HG02870 (cell line): ENCODE data around the gene UCP2.

Experiments used
- ATAC-seq: cut with Tn5 transposase; IDR thresholded peaks from one replicate; pipeline ENCODE4 v1.9.1; 2021; ENCODE audit warnings: mild to moderate bottlenecking, moderate library complexity; ENCODE audit not compliant: unreplicated experiment

The UCP2 gene

DNA sequence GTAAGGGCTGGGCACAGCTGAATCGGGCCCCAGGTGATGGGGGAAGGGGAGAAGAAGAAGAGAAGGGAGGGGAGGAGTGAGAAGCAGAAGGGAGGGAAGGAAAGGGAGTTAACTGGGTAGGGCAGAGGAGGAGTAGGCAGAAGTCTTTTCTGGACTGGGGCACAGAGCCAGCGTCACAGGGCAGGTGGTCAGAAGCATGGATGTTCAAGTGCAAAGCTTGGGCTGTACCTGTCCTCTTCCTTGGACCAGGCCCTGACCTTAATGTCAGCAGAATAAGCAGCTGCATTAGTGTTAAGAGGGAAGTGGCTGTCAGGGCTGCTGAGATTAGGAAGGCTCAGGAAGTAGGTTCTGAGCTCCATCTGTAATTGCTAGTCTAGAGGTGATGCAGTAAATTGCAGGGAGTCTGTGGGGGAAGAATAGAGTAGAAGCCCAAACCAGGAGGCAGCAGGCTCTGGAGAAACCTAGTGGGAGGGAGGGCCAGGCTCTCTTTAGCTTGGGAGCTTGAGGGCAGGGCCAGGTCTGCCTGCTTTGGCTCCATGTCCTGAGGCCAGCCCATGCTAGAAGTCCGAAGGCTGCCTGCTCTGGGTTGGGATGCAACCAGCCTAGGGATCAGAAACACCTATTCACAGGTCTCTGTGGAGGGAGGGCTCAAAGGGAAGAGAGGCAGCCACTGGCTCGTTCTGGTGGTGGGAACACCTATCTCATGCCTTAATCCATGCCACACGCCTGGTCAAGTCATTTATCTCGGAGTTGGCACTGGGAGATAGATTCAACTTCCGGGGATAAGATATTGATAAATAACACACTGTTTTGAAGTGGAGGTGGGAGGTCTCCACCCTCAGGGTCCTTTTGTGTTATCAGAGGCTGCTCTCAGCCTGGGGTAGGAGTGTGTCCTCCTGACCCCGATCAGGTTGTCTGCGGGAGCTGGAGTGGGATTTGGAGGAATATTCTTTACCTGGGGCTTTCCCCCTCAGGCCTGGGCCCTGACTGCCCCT lies 28.0 kb upstream of the UCP2 start:
- ATAC-seq: no peak

DNA sequence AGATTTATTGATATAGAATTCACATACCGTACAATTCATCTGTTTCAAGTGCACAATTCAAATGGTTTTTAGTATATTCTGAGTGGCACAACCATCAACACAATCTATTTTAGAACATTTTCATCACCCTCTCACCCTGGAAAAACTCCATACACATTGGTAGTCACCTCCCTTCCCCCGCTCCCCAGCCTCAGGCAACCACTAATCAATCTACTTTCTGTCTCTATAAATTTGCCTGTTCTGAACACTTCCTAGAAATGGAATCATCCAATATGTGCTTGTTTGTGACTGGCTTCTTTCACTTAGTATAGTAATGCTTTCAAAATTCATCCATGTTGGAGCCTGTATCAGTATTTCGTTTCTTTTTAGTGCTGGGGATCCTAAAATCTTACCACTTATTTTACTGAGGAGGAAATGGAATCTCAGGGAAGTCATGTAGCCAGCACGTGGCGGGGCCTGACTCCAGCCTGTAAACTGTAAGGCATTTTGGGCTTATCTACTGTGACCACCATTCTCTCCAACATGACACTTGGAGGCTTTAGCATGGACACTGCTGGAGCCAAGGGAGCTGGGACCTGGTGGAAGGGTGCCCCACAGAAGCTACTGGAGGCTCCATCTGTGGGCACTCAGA lies 27.1 kb upstream of the UCP2 start:
- no peak for ATAC-seq

DNA sequence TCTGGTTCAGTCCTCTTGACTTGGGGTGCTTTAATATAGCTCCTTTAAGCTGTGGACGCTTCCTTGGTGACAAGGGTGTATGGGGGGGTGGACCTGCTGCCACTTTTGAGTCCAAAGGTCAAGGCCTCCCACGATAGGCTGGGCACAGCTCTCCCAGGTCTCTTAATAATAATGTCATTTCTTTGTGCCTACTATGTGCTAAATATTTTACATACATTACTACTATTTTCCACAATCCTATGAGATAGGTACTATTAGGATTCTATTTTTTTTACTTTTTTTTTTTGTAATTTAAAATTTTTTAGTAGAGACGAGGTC lies 26.5 kb upstream of the UCP2 start:
- no peak for ATAC-seq

GRCh38 chr11:74008373-74009229 lies 26.0 kb upstream of the UCP2 start, which contains the start of gene UCP3:
TSS of gene UCP3 (minus strand) at chr11:74009085. CDS start at chr11:74007042, 2,043 bp downstream.
- ATAC-seq: no peak

GRCh38 chr11:74007691-74008372 lies 25.2 kb upstream of the UCP2 start:
- ATAC-seq: no peak

GRCh38 chr11:74006743-74007304 lies 24.2 kb upstream of the UCP2 start:
- no peak for ATAC-seq

GRCh38 chr11:74005721-74006517 lies 23.3 kb upstream of the UCP2 start:
- ATAC-seq: no peak

- ATAC-seq: no peak
These were observed 22.3 kb upstream of the UCP2 start for GRCh38 chr11:74004759-74005615.

DNA sequence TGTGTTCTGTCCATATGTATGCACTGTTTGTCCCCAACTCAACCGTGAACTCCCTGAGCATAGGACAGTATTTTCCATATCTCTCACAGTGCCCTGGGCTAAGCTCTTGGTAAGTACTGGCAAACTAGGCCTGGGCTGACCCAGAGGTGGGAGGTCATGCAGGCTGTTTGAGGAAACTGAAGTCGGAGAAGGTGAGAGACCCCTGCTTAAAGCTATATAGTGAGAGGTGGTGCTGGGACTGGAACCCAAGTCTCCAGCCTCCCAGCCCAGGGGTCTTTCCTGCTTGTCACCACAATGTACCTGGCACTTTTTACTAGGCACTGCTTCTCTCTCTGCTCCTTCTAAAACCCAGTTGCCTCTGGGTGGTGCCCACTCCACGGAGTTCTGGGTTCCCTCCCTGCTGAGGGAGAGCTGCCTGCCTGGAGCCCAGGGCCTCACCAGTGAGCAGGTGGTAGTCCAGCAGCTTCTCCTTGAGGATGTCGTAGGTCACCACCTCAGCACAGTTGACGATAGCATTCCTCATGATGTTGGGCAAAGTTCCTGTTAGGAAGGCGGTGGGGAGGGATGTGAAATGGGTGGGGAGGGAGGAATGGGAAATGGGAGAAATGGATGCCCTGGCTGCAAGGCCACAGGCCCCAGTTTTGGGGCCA lies 21.5 kb upstream of the UCP2 start:
- no peak for ATAC-seq

DNA sequence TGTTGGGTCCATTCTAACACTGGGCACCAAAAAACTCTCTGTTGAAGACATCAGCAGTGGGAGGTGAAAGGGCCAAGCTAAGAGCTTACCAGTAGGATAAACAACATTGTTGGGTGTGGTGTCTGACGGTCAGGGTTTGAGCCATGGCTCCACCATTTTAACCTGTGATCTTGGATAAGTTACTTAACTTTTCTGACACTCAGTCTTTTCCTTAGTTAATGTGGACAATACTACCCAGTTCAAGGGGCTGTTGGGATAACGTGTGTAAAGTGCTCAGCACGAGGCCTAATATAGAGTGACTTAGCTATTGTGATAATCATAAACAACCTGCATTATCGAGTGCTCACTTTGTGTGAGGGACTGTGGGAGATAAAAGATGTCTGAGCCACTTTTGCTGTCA lies 20.2 kb upstream of the UCP2 start:
- no peak for ATAC-seq

DNA sequence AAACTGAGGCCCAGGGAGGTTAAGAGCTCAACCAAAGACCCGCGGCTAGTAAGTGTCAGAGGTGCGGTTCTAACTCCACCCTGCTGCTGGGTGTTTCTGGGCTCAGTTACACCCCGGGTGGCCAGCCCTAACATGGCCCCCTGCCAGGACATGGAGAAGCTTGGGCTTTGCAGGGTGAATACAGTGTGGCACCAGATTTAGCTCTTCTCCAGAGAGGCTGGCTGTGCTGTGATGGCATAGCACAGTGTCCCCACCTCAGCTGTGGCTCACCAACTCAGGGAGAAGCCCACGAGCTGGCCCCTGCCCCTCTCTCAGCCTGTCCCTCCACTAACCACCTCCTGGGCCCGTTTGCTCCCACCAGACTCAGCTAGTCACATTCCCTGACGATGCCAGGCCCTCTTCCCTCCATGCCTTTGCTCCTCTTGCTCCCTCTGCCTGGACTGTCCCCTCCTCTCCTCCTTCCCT lies 19.2 kb upstream of the UCP2 start:
- no peak for ATAC-seq

DNA sequence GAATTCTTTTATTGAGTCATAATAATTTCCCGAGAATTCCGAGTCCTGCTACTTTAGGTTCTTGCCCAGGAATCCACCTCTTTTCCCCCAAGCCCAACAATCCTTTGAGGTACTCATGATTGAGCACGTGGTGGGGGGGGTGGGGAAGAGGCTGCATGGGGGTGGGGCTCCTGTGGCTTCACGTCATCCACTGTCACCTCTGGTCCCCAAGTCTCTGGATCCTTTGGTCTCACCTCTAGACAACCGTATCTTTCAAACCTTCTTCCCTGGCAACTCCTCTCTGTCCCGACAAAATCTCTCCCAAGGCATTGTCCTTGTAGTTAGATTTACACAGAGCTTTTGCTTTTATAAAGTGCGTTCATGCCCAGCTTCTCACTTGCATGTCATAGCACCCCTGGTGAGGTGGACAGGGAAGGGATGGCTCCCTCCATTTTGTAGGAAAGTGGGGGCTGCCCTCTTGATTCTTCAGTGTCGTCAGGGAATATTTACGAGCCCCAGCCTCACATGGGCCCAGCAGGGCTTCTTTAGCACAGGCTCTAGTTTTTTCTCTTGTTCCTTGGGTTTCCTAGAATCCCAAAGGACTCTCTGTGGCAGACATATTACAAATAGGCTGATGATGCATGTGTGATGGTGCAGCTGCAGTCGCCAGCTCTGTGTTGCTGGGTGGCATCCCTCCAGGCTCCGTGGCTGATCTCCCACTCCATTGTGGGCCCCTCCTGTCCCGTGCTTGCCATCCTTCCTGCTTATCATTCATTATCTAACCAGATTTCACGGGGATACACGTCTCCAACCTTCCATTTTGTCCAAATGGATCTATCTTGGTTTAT lies 17.9 kb upstream of the UCP2 start:
- ATAC-seq: no peak

DNA sequence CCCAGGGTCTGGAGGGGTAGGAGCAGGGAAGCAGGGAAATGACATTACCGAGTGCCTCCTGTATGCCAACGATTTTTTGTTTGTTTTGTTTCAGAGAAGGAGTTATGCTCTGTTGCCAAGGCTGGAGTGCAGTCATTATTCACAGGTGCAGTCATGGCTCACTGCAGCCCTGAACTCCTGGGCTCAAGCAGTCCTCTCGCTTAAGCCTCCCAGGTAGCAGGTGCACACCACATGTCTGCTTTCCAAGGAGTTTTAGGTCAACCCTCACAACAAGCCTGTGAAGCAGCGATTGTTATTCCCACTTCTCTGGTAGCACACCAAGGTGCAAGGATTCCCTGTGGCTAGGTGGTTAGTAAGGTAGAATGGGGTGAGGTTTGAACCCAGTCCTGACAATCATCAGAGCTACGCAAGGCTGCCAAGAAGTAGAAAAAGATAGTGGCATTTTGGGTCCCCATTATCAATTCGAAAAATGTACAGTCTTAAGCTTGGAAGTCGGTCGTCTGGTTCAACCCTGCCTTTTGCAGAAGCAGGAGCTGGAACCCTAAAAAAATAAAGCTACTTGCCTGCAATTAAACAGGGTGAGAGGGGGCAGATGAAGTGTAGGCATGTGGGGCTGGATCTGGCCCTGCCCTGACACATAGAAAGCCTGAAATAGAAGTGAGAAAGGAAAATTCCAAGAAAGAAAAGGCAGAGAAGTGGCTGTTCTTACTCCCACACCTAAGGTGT lies 17.1 kb upstream of the UCP2 start:
- ATAC-seq: no peak

- no peak for ATAC-seq
These were observed 16.4 kb upstream of the UCP2 start for GRCh38 chr11:73998846-73999575.

DNA sequence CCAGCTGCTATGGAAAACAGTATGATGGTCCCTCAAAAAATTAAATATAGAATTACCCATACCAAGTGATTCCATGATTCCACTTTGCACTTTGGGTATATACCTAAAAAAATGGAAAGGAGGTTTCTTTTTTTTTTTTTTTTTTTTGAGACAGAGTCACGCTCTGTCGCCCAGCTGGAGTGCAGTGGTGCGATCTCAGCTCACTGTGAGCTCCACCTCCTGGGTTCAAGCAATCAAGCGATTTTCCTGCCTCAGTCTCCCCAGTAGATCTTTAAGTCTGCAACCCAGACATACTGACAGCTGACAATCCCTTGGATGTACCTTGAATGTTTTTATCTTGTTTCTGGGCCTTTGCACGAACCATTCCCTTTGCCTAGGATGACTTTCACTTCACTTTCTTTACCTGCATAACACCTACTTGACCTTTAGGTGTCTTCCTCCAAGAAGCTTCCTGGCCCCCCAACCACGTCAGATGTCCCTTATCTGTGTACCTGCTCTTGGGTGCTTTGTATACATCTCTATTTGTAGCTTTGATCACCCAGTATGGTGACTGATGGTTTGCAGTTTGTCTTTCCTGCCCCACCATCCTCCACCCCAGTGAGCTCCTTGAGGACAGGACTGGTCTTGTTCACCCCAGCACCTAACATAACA lies 14.6 kb upstream of the UCP2 start:
- ATAC-seq: no peak
